ENCODE results near the gene DIAPH2.

- no peak for TF ChIP-seq CTCF (IDR thresholded peaks at IDR 0.05)
- TF ChIP-seq EP300 (IDR thresholded peaks at IDR 0.05; ENCODE audit: low read depth) = no peak
- no peak for TF ChIP-seq POLR2AphosphoS5 (IDR thresholded peaks at IDR 0.05)
These were observed 151.1 kb downstream of the DIAPH2 start for GRCh38 chrX:96835660-96836289.
